Naive thymus-derived CD4-positive, alpha-beta T cell (primary cell): ENCODE data around the gene MXD1. TPM values are rescaled to one million over a fixed set of nuclear protein-coding genes. Genes with fewer than 3 reads are reported as not detected.

Source experiments
- ATAC-seq: fragments of 150-1000 bp; cut with Tn5 transposase; 2 replicates; pipeline ENCODE4 v1.10.0; 2021; ENCODE audit warnings: mild to moderate bottlenecking, moderate library complexity
- CTCF ChIA-PET: fragments of 350-600 bp; sonication (Branson Sonifier 250); formaldehyde crosslinking; loops from one replicate; lab custom pipeline; 2021; ENCODE audit warnings: antibody characterized with exemption; lab: Charles Lee
- POLR2A ChIA-PET: fragments of 350-600 bp; sonication (Branson Sonifier 250); formaldehyde crosslinking; loops from one replicate; lab custom pipeline; 2021; ENCODE audit warnings: antibody characterized with exemption, inconsistent platforms; lab: Charles Lee
- DNase-seq, 9 donors: peaks; one replicate each; pipeline versions ENCODE4 v3.0.0 to v3.0.0-alpha.2; 2020 to 2022; ENCODE audit warnings: mixed read lengths in 1 of 9
- H3K27ac ChIP-seq: one replicate; pipeline ENCODE4 v1.7.0; 2013; ENCODE audit warnings: mild to moderate bottlenecking, low read depth, low read length, moderate library complexity
- H3K27me3 ChIP-seq, 2 donors: one replicate each; pipeline ENCODE4 v1.7.0; 2013; ENCODE audit warnings: low read length in 2 of 2, mild to moderate bottlenecking in 2 of 2, moderate library complexity in 2 of 2; ENCODE audit not compliant: control insufficient read depth in 2 of 2, insufficient read depth in 2 of 2
- H3K36me3 ChIP-seq, 3 experiments: 1 replicate in 2 of 3; 2 replicates in 1 of 3; pipeline ENCODE4 v1.7.0; 2013; ENCODE audit warnings: low read length in 3 of 3, mild to moderate bottlenecking in 3 of 3, moderate library complexity in 1 of 3; ENCODE audit not compliant: insufficient read depth in 3 of 3, control insufficient read depth in 2 of 3
- H3K4me1 ChIP-seq, 2 donors: one replicate each; pipeline ENCODE4 v1.7.0; 2013; ENCODE audit warnings: low read length in 2 of 2, mild to moderate bottlenecking in 2 of 2, moderate library complexity in 1 of 2; ENCODE audit not compliant: control insufficient read depth in 2 of 2, insufficient read depth in 2 of 2
- H3K4me3 ChIP-seq: 2 replicates; pipeline ENCODE4 v1.7.0; 2013; ENCODE audit warnings: mild to moderate bottlenecking, low read length
- H3K9me3 ChIP-seq, 3 experiments: 1 replicate in 2 of 3; 2 replicates in 1 of 3; pipeline ENCODE4 v1.7.0; 2013; ENCODE audit warnings: low read length in 3 of 3; ENCODE audit not compliant: control insufficient read depth in 2 of 3
- H3K27ac Mint-ChIP-seq, 9 donors: one replicate each; pipeline ENCODE4 v1.8.0; 2020 to 2022; ENCODE audit warnings: mixed read lengths in 9 of 9, mild to moderate bottlenecking in 8 of 9, moderate library complexity in 5 of 9, inconsistent platforms in 2 of 9
- H3K27me3 Mint-ChIP-seq, 5 donors: one replicate each; pipeline ENCODE4 v1.8.0; 2021 to 2022; ENCODE audit warnings: mixed read lengths in 5 of 5, mild to moderate bottlenecking in 1 of 5
- H3K36me3 Mint-ChIP-seq, 5 donors: one replicate each; pipeline ENCODE4 v1.8.0; 2020 to 2022; ENCODE audit warnings: mixed read lengths in 5 of 5, mild to moderate bottlenecking in 3 of 5, inconsistent platforms in 1 of 5
- H3K4me1 Mint-ChIP-seq, 7 donors: one replicate each; pipeline ENCODE4 v1.8.0; 2020 to 2022; ENCODE audit warnings: mixed read lengths in 7 of 7, mild to moderate bottlenecking in 3 of 7, inconsistent platforms in 1 of 7
- H3K4me3 Mint-ChIP-seq, 10 donors: one replicate each; pipeline ENCODE4 v1.8.0; 2020 to 2022; ENCODE audit warnings: mild to moderate bottlenecking in 10 of 10, mixed read lengths in 10 of 10, moderate library complexity in 6 of 10, inconsistent platforms in 2 of 10
- H3K9me3 Mint-ChIP-seq, 11 donors: one replicate each; pipeline ENCODE4 v1.8.0; 2020 to 2022; ENCODE audit warnings: mixed read lengths in 11 of 11, mild to moderate bottlenecking in 4 of 11, inconsistent platforms in 1 of 11, moderate library complexity in 1 of 11
- intact Hi-C, 2 donors: fragments of 100-400 bp; cut with micrococcal nuclease; formaldehyde crosslinking; loops; one replicate each; pipeline ENCODE4 v1.15.1; 2023
- polyA plus RNA-seq, 2 donors: library from polyadenylated mRNA; unstranded; fragments of 300-500 nt; fragmentation: Illumina TruSeq; gene quantifications; one replicate each; pipeline ENCODE4 v1.2.3, GENCODE V29; 2021
- total RNA-seq, 6 experiments: library from RNA in 5 of 6; stranded (reverse) in 5 of 6; gene quantifications; 1 replicate in 5 of 6; 2 replicates in 1 of 6; pipeline ENCODE4 v1.2.3 and lab custom pipeline; 2021 to 2026

Gene MXD1
- total and polyA plus RNA-seq, 7 experiments from 2014 or later = 7.0 to 112 (median 16.1) TPM

- Mint-ChIP-seq H3K36me3 (peaks cover 4 to 27% (median 10%) of the 10 kb centered on the region in 5 donors), H3K4me1 (peaks cover 0 to 11% (median 0%) of the 10 kb centered on the region in 7 donors), H3K27ac (no peak overlapping the region), H3K27me3 (no peaks in the 10 kb centered on the region), H3K4me3 (no peak overlapping the region), H3K9me3 (peaks cover 0 to 2% (median 0%) of the 10 kb centered on the region in 11 donors)
- DNase-seq = no peak
- Histone ChIP-seq H3K4me1 (no peaks in the 10 kb centered on the region), H3K27ac (no peak overlapping the region), H3K4me3 (no peak overlapping the region), H3K36me3 (peaks cover 0 to 10% (median 0%) of the 10 kb centered on the region in 3 experiments), H3K27me3 (no peaks in the 10 kb centered on the region), H3K9me3 (no peaks in the 10 kb centered on the region)
- intact Hi-C loops = no loop called here
- POLR2A ChIA-PET = no interaction called here
- ATAC-seq = no peak
- CTCF ChIA-PET = no interaction called here
These were observed 74.7 kb downstream of the MXD1 start for GRCh38 chr2:69989441-69990105.

Other genes with a start within 250 kb of the MXD1 start
- gene ANXA4, start 173.0 kb upstream of the MXD1 start, total RNA-seq = 10 to 100 TPM in 4 of 5 experiments, 1 to 10 TPM in 1; 8.0 to 75.6 (median 15.9) TPM
- gene ANXA4, start 173.0 kb upstream of the MXD1 start, polyA plus RNA-seq = 1 to 10 TPM; 3.1 to 4.9 TPM
- 10 to 100 TPM; 24.9 to 30.5 (median 27.3) TPM for gene GMCL1, start 85.4 kb upstream of the MXD1 start, total RNA-seq
- 10 to 100 TPM; 25.5 to 32.0 TPM for gene GMCL1, start 85.4 kb upstream of the MXD1 start, polyA plus RNA-seq
- 10 to 100 TPM; 32.5 to 56.0 (median 51.5) TPM for gene SNRNP27, start 21.2 kb upstream of the MXD1 start, total RNA-seq
- gene SNRNP27, start 21.2 kb upstream of the MXD1 start, polyA plus RNA-seq = 10 to 100 TPM; 56.2 to 58.4 TPM
- gene ASPRV1, start 46.5 kb downstream of the MXD1 start, total RNA-seq = 1 to 10 TPM; 1.7 to 2.9 (median 2.3) TPM
- gene ASPRV1, start 46.5 kb downstream of the MXD1 start, polyA plus RNA-seq = 1 to 10 TPM in 1 of 2 donors, under 1 TPM in 1; 0.91 to 1.2 TPM
- 100 to 1,000 TPM; 257 to 487 (median 368) TPM for gene PCBP1, start 172.4 kb downstream of the MXD1 start, total RNA-seq
- 100 to 1,000 TPM; 178 to 198 TPM for gene PCBP1, start 172.4 kb downstream of the MXD1 start, polyA plus RNA-seq